H9 (cell line): ENCODE measurements around the gene RUNX1. TPM values are rescaled to one million over a fixed set of nuclear protein-coding genes. Genes with fewer than 3 reads are reported as not detected.

Experiments used
- DNase-seq: peaks from one replicate; pipeline ENCODE4 v3.0.0-alpha.2; 2017
- H2AFZ ChIP-seq: one replicate; pipeline ENCODE4 v1.6.1; 2013; ENCODE audit warnings: mild to moderate bottlenecking, low read length, control low read depth, moderate library complexity
- H2AK5ac ChIP-seq: 2 replicates; pipeline ENCODE4 v1.6.1; 2013; ENCODE audit warnings: low read length, control low read depth, mixed read lengths; ENCODE audit not compliant: insufficient read length
- H2BK120ac ChIP-seq: one replicate; pipeline ENCODE4 v1.6.1; 2013; ENCODE audit warnings: low read depth, mild to moderate bottlenecking, low read length, control low read depth, inconsistent platforms; ENCODE audit not compliant: poor library complexity, severe bottlenecking
- H2BK12ac ChIP-seq: 2 replicates; pipeline ENCODE4 v1.6.1; 2013; ENCODE audit warnings: low read length, control low read depth, mixed read lengths, low read depth; ENCODE audit not compliant: insufficient read length
- H2BK15ac ChIP-seq: 2 replicates; pipeline ENCODE4 v1.6.1; 2013; ENCODE audit warnings: low read depth, low read length, control low read depth
- H2BK20ac ChIP-seq: one replicate; pipeline ENCODE4 v1.6.1; 2013; ENCODE audit warnings: low read depth, mild to moderate bottlenecking, low read length, control low read depth, inconsistent platforms; ENCODE audit not compliant: poor library complexity, severe bottlenecking
- H2BK5ac ChIP-seq: 2 replicates; pipeline ENCODE4 v1.6.1; 2013; ENCODE audit warnings: low read length, control low read depth, mixed read lengths; ENCODE audit not compliant: insufficient read length
- H3K14ac ChIP-seq: 2 replicates; pipeline ENCODE4 v1.6.1; 2013; ENCODE audit warnings: low read length, control low read depth; ENCODE audit not compliant: insufficient read depth
- H3K18ac ChIP-seq: 2 replicates; pipeline ENCODE4 v1.6.1; 2013; ENCODE audit warnings: low read depth, mild to moderate bottlenecking, mixed read lengths, low read length, control low read depth; ENCODE audit not compliant: insufficient read length
- H3K23ac ChIP-seq: 2 replicates; pipeline ENCODE4 v1.6.1; 2013; ENCODE audit warnings: low read length, control low read depth, mixed read lengths, low read depth; ENCODE audit not compliant: insufficient read length
- H3K23me2 ChIP-seq: 2 replicates; pipeline ENCODE4 v1.6.1; 2013; ENCODE audit warnings: low read depth, mild to moderate bottlenecking, mixed read lengths, low read length, control low read depth; ENCODE audit not compliant: insufficient read length, poor library complexity, severe bottlenecking
- H3K27ac ChIP-seq: 2 replicates; pipeline ENCODE4 v1.5.1; 2013; ENCODE audit warnings: low read length, control low read depth, mixed read lengths, low read depth; ENCODE audit not compliant: insufficient read length
- H3K27me3 ChIP-seq: 2 replicates; pipeline ENCODE4 v1.6.1; 2013; ENCODE audit warnings: low read length, control low read depth, inconsistent platforms; ENCODE audit not compliant: insufficient read depth
- H3K4ac ChIP-seq: 2 replicates; pipeline ENCODE4 v1.6.1; 2013; ENCODE audit warnings: low read depth, mild to moderate bottlenecking, control low read depth, inconsistent platforms, low read length, moderate library complexity
- H3K4me1 ChIP-seq: 2 replicates; pipeline ENCODE4 v1.6.1; 2013; ENCODE audit warnings: low read length, control low read depth, inconsistent platforms; ENCODE audit not compliant: insufficient read depth
- H3K4me2 ChIP-seq: 2 replicates; pipeline ENCODE4 v1.6.1; 2013; ENCODE audit warnings: low read length, control low read depth, mixed read lengths; ENCODE audit not compliant: insufficient read length, insufficient read depth
- H3K56ac ChIP-seq: 2 replicates; pipeline ENCODE4 v1.6.1; 2013; ENCODE audit warnings: low read depth, mild to moderate bottlenecking, mixed read lengths, low read length, control low read depth; ENCODE audit not compliant: insufficient read length
- H3K79me1 ChIP-seq: 2 replicates; pipeline ENCODE4 v1.6.1; 2013; ENCODE audit warnings: low read depth, mild to moderate bottlenecking, moderate library complexity, low read length, control low read depth, inconsistent platforms; ENCODE audit not compliant: insufficient read depth, poor library complexity, severe bottlenecking
- H3K79me2 ChIP-seq: 2 replicates; pipeline ENCODE4 v1.6.1; 2013; ENCODE audit warnings: low read length, control low read depth, inconsistent platforms; ENCODE audit not compliant: insufficient read depth
- H3K9ac ChIP-seq: 2 replicates; pipeline ENCODE4 v1.6.1; 2013; ENCODE audit warnings: low read length, control low read depth, mixed read lengths; ENCODE audit not compliant: insufficient read length; ENCODE audit errors: extremely low read depth
- H3K9me3 ChIP-seq: one replicate; pipeline ENCODE4 v1.6.1; 2013; ENCODE audit warnings: low read depth, low read length, inconsistent platforms; ENCODE audit not compliant: control insufficient read depth
- H3T11ph ChIP-seq: one replicate; pipeline ENCODE4 v1.6.1; 2013; ENCODE audit warnings: mild to moderate bottlenecking, low read length, control low read depth, inconsistent platforms
- H4K20me1 ChIP-seq: one replicate; pipeline ENCODE4 v1.6.1; 2013; ENCODE audit not compliant: control insufficient read depth, insufficient read length, insufficient read depth
- H4K5ac ChIP-seq: 2 replicates; pipeline ENCODE4 v1.6.1; 2013; ENCODE audit warnings: low read depth, mild to moderate bottlenecking, mixed read lengths, low read length, control low read depth; ENCODE audit not compliant: insufficient read length
- H4K8ac ChIP-seq: replicated peaks from 2 replicates; pipeline ENCODE4 v1.6.1; 2013; ENCODE audit warnings: low read length, control low read depth, mixed read lengths, low read depth; ENCODE audit not compliant: insufficient read length
- H4K91ac ChIP-seq: 2 replicates; pipeline ENCODE4 v1.6.1; 2013; ENCODE audit warnings: low read depth, mild to moderate bottlenecking, moderate library complexity, mixed read lengths, low read length, control low read depth; ENCODE audit not compliant: insufficient read length
- H3K27ac Mint-ChIP-seq, 3 experiments: 2 replicates in 2 of 3; 3 replicates in 1 of 3; pipeline ENCODE4 v1.8.0; 2020 to 2021; ENCODE audit warnings: mixed read lengths in 3 of 3, mild to moderate bottlenecking in 1 of 3, moderate library complexity in 1 of 3
- H3K27me3 Mint-ChIP-seq: 2 replicates; pipeline ENCODE4 v1.8.0; 2021; ENCODE audit warnings: low read depth, mild to moderate bottlenecking, moderate library complexity, mixed read lengths
- H3K36me3 Mint-ChIP-seq, 3 experiments: 2 replicates in 2 of 3; 3 replicates in 1 of 3; pipeline ENCODE4 v1.8.0; 2020 to 2021; ENCODE audit warnings: low read depth in 3 of 3, mixed read lengths in 3 of 3; ENCODE audit not compliant: insufficient read depth in 1 of 3
- H3K4me1 Mint-ChIP-seq, 2 experiments: 2 replicates each; pipeline ENCODE4 v1.8.0; 2020; ENCODE audit warnings: mixed read lengths in 2 of 2
- H3K4me3 Mint-ChIP-seq, 2 experiments: 2 replicates in 1 of 2; 3 replicates in 1 of 2; pipeline ENCODE4 v1.8.0; 2020 to 2021; ENCODE audit warnings: mild to moderate bottlenecking in 2 of 2, mixed read lengths in 2 of 2, moderate library complexity in 1 of 2
- H3K9me3 Mint-ChIP-seq, 2 experiments: 2 replicates in 1 of 2; 3 replicates in 1 of 2; pipeline ENCODE4 v1.8.0; 2020; ENCODE audit warnings: mild to moderate bottlenecking in 2 of 2, mixed read lengths in 2 of 2, moderate library complexity in 1 of 2
- CTCF ChIP-seq: fragments of 200-600 bp; sonication (generic); conservative IDR thresholded peaks from 3 replicates; pipeline ENCODE4 v1.8.0; 2021; ENCODE audit warnings: antibody characterized with exemption, mild to moderate bottlenecking
- WGBS: extraction: QIAGEN DNeasy Blood & Tissue Kit; methylation state at CpG from one replicate; pipeline ENCODE4 v1.1.7; 2013; ENCODE audit warnings: missing lambda C conversion rate, low lambda C conversion rate, mixed read lengths; ENCODE audit not compliant: insufficient read length; ENCODE audit errors: extremely low coverage; 5-methylcytosine and 5-hydroxymethylcytosine counted together
- total RNA-seq: library from RNA; stranded (reverse); gene quantifications from 2 replicates; pipeline ENCODE4 v1.2.1, GENCODE V29; 2021

RUNX1 gene
- total RNA-seq, 1 experiment from 2014 or later, result 0.72 TPM

- Histone ChIP-seq H2AK5ac (no peak overlapping the region), H2BK5ac (no peak overlapping the region), H4K8ac (no peak overlapping the region), H3K14ac (no peak overlapping the region), H3K79me1 (no peaks in the 10 kb centered on the region), H3K56ac (no peak overlapping the region), H2BK20ac (no peak overlapping the region), H3K27me3 (no peaks in the 10 kb centered on the region), H3K4ac (no peak overlapping the region), H3K27ac (no peak overlapping the region), H3K4me2 (no peak overlapping the region), H3K23ac (no peak overlapping the region), H2BK120ac (no peak overlapping the region), H2AFZ (no peak overlapping the region), H4K91ac (no peak overlapping the region), H3T11ph (no peak overlapping the region), H4K20me1 (no peaks in the 10 kb centered on the region), H3K9ac (no peak overlapping the region), H3K18ac (no peak overlapping the region), H3K79me2 (no peaks in the 10 kb centered on the region; the same call in 1 of the 2 replicates), H3K23me2 (no peaks in the 10 kb centered on the region), H2BK15ac (no peak overlapping the region), H3K9me3 (no peaks in the 10 kb centered on the region), H3K4me1 (no peaks in the 10 kb centered on the region), H2BK12ac (no peak overlapping the region), H4K5ac (no peak overlapping the region)
- WGBS, result no CpG with 5 or more reads among the region's 4 CpGs
- DNase-seq, result no peak
- no peaks in the 10 kb centered on the region for H3K36me3 Mint-ChIP-seq
- H3K27me3 Mint-ChIP-seq, result peaks cover 5% of the 10 kb centered on the region; the same call in 1 of the 2 replicates
- TF ChIP-seq CTCF, result no peak
- H3K4me3 Mint-ChIP-seq, result no peak overlapping the region
- no peaks in the 10 kb centered on the region for H3K9me3 Mint-ChIP-seq
- H3K27ac Mint-ChIP-seq, result no peak overlapping the region; a peak in 1 of 7 replicates
- no peaks in the 10 kb centered on the region for H3K4me1 Mint-ChIP-seq
These were observed 41.8 kb downstream of the RUNX1 start for GRCh38 chr21:35007348-35007747.
